ENCODE data around the gene SIX6. TPM values are rescaled to one million over a fixed set of nuclear protein-coding genes. Genes with fewer than 3 reads are reported as not detected.

The SIX6 gene
- total RNA-seq, 1 experiment from 2014 or later = not detected

- Histone ChIP-seq H3K27me3 (ENCODE audit: insufficient read depth, low read length) (no peaks in the 10 kb centered on the region; the same call in 1 of the 2 replicates), H3K9me3 (ENCODE audit: control insufficient read depth, low read depth, low read length) (no peaks in the 10 kb centered on the region), H3K56ac (ENCODE audit: insufficient read length, low read depth, low read length) (no peak overlapping the region), H4K91ac (ENCODE audit: insufficient read length, low read depth, low read length) (no peak overlapping the region), H3K18ac (ENCODE audit: insufficient read length, low read depth, low read length) (no peak overlapping the region), H2AK5ac (ENCODE audit: insufficient read length, low read length) (no peak overlapping the region), H3K4me1 (ENCODE audit: insufficient read depth, low read length) (no peaks in the 10 kb centered on the region), H3K4ac (ENCODE audit: low read depth, low read length) (no peak overlapping the region), H4K8ac (replicated peaks; ENCODE audit: insufficient read length, low read depth, low read length) (no peak overlapping the region), H2BK5ac (ENCODE audit: insufficient read length, low read length) (no peak overlapping the region), H3K79me2 (ENCODE audit: insufficient read depth, low read length) (no peaks in the 10 kb centered on the region), H3K27ac (ENCODE audit: insufficient read length, low read depth, low read length) (no peak overlapping the region), H3K23me2 (ENCODE audit: insufficient read length, low read depth, low read length, poor library complexity, severe bottlenecking) (peaks cover 8% of the 10 kb centered on the region), H4K5ac (ENCODE audit: insufficient read length, low read depth, low read length) (no peak overlapping the region), H3T11ph (ENCODE audit: low read length) (no peak overlapping the region), H3K9ac (ENCODE audit: extremely low read depth, insufficient read length, low read length) (no peak overlapping the region), H4K20me1 (ENCODE audit: control insufficient read depth, insufficient read depth, insufficient read length) (no peaks in the 10 kb centered on the region), H2BK12ac (ENCODE audit: insufficient read length, low read depth, low read length) (no peak overlapping the region), H2BK120ac (ENCODE audit: low read depth, low read length, poor library complexity, severe bottlenecking) (no peak overlapping the region), H3K79me1 (ENCODE audit: insufficient read depth, low read depth, low read length, poor library complexity, severe bottlenecking) (no peaks in the 10 kb centered on the region), H2AFZ (ENCODE audit: low read length) (no peak overlapping the region), H2BK15ac (ENCODE audit: low read depth, low read length) (no peak overlapping the region), H3K4me2 (ENCODE audit: insufficient read depth, insufficient read length, low read length) (no peak overlapping the region), H3K23ac (ENCODE audit: insufficient read length, low read depth, low read length) (no peak overlapping the region), H2BK20ac (ENCODE audit: low read depth, low read length, poor library complexity, severe bottlenecking) (no peak overlapping the region), H3K14ac (ENCODE audit: insufficient read depth, low read length) (no peak overlapping the region)
- H3K36me3 Mint-ChIP-seq (ENCODE audit: insufficient read depth in 1 of 3, low read depth in 3 of 3) = no peaks in the 10 kb centered on the region
- TF ChIP-seq, protein P1, sequence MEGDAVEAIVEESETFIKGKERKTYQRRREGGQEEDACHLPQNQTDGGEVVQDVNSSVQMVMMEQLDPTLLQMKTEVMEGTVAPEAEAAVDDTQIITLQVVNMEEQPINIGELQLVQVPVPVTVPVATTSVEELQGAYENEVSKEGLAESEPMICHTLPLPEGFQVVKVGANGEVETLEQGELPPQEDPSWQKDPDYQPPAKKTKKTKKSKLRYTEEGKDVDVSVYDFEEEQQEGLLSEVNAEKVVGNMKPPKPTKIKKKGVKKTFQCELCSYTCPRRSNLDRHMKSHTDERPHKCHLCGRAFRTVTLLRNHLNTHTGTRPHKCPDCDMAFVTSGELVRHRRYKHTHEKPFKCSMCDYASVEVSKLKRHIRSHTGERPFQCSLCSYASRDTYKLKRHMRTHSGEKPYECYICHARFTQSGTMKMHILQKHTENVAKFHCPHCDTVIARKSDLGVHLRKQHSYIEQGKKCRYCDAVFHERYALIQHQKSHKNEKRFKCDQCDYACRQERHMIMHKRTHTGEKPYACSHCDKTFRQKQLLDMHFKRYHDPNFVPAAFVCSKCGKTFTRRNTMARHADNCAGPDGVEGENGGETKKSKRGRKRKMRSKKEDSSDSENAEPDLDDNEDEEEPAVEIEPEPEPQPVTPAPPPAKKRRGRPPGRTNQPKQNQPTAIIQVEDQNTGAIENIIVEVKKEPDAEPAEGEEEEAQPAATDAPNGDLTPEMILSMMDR (conservative IDR thresholded peaks at IDR 0.05) = peak; percentile 56
- no peak for DNase-seq
- no peaks in the 10 kb centered on the region for H3K4me1 Mint-ChIP-seq
- no peak overlapping the region for H3K27ac Mint-ChIP-seq
- H3K9me3 Mint-ChIP-seq = no peaks in the 10 kb centered on the region
- peaks cover 11% of the 10 kb centered on the region for H3K27me3 Mint-ChIP-seq (ENCODE audit: low read depth)
- no peak overlapping the region for H3K4me3 Mint-ChIP-seq
Measured at GRCh38 chr14:60488175-60488574, 20.8 kb upstream of the SIX6 start.
